NCI-H1436 (cell line): ENCODE measurements around the gene PPCDC.
"Not testable (repeated sequence)": the region's sequence is repeated elsewhere in the genome, so short reads cannot be mapped to it uniquely, and the experiment has no call there.

Source experiments
- DNase-seq: peaks from one replicate; lab custom pipeline; 2025; lab: John Stamatoyannopoulos, UW

PPCDC gene

DNA sequence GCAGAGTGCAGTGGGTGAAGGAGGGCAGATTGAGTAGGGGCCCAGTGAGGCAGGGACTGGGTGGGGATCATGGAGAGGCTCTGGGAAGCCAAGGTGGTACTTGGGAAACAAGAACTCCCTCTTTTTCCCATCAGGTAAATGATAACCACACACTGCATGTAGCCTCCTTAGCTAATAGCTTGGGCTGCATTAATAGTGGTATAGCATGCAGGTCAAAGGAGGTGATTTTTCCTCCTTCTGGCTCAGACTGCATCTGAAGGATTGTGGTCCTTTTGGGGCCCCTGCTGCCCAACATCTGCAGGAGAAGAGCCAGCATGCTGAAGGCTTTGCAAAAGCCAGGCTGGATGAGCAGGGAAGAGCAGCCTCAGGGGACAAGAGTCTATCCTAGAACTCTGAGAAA lies 45.4 kb downstream of the PPCDC start:
- no peak for DNase-seq

GRCh38 chr15:75069301-75069925 lies 46.0 kb downstream of the PPCDC start:
- DNase-seq, result no peak

- no peak for DNase-seq
Measured at GRCh38 chr15:75070674-75071073, 47.3 kb downstream of the PPCDC start.

DNA sequence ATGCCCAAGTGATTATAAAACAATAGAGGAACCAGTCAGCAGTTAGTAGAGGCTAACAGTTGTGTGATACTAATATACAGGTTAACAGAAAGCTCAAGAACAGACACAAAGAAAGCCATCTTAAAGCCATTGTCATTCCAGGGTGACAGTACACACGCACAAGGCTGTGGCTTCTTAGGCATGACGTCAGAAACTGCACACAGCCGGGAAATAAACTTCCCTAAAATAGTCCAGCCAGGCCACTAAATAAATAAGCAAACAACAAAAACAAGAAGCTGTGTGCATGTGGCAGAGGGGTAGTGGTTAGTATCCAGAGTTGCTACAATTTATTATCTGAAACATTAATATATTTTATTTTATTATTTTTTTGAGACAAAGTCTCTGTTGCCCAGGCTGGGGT lies 49.8 kb downstream of the PPCDC start:
- DNase-seq, result no peak

DNA sequence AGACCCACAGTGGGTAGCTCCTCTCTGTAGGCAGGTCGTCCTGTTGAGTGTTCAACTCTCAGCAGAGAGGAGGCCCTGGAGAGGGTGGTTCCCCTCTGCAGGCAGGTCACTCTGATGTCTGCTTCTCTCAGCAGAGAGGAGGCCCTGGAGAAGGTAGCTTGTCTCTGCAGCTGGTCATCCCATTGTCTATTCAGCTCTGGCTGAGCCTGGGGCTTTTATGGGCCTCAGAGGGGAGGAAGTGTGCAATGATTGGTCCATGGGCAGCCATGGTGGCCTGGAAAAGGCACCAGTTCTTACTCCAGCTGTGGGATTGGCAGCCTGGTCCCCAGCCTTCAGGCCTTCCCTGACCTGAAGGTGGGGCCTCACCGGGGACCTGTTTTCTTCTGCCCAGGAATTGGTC lies 52.9 kb downstream of the PPCDC start:
- DNase-seq, result no peak

DNA sequence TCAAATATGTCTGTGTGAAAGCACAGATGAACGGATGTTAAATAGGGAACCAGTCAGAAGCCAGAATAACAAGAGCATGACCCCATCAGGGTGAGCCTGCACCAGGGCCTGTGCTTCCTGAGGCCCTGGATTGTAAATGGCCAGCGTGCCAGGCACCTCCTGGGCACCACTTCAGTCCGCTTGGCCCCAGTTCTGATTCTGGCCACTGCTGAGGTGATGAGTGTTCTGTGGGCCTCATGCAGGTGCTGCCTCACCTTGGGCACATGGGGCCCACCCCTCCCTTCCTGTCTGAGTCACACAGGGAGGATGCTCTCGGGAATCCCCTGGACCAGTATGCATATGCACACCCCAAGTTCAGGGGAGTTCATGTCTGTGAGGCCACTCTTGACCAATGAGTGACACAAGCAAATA lies 54.2 kb downstream of the PPCDC start:
- DNase-seq, result not testable (repeated sequence)

DNA sequence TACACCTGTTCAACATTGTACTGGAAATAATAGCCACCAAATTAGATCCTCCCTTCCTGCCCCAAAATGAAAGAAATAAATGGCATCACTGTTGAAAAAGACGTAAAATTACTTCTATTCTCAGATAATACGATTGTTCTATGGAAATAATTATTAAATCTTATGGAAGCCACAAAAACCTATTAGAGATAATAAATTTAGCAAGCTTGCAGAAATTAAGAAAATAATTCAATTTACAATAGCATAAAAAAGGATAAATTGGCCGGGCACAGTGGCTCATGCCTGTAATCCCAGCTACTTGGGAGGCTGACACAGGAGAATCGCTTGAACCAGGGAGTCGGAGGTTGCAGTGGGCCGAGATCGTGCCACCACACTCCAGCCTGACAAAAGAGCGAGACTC lies 57.8 kb downstream of the PPCDC start:
- DNase-seq, result no peak

GRCh38 chr15:75082689-75083088 lies 59.3 kb downstream of the PPCDC start:
- no peak for DNase-seq

DNA sequence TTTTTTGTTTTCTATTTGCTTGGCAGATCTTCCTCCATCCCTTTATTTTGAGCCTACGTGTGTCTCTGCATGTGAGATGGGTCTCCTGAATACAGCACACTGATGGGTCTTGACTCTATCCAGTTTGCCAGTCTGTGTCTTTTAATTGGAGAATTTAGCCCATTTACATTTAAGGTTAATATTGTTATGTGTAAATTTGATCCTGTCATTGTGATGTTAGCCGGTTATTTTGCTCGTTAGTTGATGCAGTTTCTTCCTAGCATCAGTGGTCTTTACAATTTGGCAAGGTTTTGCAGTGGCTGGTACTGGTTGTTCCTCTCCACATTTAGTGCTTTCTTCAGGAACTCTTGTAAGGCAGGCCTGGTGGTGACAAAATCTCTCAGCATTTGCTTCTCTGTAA lies 62.3 kb downstream of the PPCDC start:
- DNase-seq, result not testable (repeated sequence)

GRCh38 chr15:75089456-75090387 lies 66.3 kb downstream of the PPCDC start:
- DNase-seq, result no peak

DNA sequence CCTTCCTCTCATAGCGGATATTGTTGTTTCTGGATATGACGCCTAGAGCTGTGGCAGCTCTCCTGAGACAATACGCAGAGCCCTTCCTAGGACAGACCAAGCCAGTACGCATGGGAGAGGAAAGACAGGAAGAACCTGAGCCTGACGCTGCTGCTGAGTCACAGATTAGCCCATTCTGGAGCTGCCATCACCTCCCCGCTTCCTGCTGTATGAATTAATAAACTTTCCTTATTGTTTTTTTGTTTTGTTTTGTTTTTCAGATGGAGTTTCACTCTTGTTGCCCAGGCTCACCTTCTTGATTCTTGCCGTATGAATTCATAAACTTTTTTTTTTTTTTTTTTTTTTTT lies 67.0 kb downstream of the PPCDC start:
- no peak for DNase-seq

GRCh38 chr15:75091814-75092213 lies 68.4 kb downstream of the PPCDC start:
- DNase-seq, result no peak

DNA sequence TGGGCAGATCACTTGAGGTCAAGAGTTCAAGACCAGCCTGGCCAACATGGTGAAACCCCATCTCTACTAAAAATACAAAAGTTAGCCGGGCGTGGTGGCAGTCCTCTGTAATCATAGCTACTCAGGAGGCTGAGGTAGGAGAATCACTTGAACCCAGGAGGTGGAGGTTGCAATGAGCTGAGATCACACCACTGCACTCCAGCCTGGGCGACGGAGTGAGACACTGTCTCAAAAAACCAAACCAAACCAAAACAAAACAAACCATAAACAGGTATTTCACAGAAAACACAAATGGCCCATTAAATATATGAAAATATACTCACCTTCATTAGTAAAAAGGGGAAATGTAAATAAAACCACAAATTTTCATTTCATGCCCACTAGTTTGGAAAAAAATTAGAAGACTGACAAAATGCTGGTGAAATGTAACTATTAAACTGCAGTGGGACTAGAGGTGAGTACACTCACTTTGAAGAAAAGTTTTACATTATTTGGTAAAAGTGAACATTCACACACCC lies 71.6 kb downstream of the PPCDC start:
- DNase-seq, result not testable (repeated sequence)

GRCh38 chr15:75095594-75095993 lies 72.2 kb downstream of the PPCDC start:
- DNase-seq, result no peak

- no peak for DNase-seq
Measured at GRCh38 chr15:75097939-75098338, 74.5 kb downstream of the PPCDC start.

- DNase-seq, result no peak
Measured at GRCh38 chr15:75098404-75098803, 75.0 kb downstream of the PPCDC start.
